Daoy (cell line): ENCODE results near the gene TMEM240. TPM values are rescaled to one million over a fixed set of nuclear protein-coding genes. Genes with fewer than 3 reads are reported as not detected.
"Not testable (repeated sequence)": the region's sequence is repeated elsewhere in the genome, so short reads cannot be mapped to it uniquely, and the experiment has no call there.

Source experiments
- DNase-seq: peaks from one replicate; pipeline ENCODE4 v3.0.0-alpha.2; 2015; ENCODE audit warnings: low read depth
- total RNA-seq: library from RNA; depleted of rRNA; stranded (reverse); fragments of >200 nt; shearing (Covaris generic); gene quantifications from 2 replicates; pipeline ENCODE4 v1.2.3, GENCODE V29; 2014

TMEM240 gene
- total RNA-seq, 1 experiment from 2014 or later = 0.11 TPM

DNA sequence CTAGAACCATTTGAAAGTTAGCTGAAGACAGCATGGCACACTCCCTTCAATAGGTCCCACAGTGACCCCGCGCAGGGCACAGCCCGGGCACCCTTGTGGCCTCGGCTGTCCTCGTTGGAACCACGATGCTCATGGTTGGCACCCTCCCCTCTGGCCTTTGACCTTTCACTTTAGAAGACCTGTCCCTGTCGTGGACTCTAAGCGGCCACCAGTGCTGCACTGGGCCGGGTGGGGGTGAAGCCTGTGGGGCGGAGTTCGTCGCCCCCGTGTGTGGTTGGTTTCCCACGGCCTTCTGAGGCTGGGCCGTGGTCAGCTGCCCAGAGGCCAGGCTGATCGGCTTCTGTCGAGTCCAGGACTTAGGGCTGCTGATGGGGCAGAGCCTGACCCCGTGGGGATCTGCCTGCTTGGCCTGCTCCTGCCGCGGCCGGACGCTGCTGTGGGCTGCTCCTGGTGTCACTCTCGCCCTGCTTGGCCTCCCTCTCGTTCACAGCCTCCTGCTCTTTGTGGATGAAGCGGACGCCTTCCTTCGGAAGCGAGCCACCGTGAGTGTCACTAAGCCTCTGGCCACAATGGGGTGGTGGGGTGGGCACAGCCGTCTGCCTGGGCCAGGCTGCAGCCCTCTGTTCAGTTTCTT is 15.6 kb downstream of the TMEM240 start:
- not testable (repeated sequence) for DNase-seq

- DNase-seq = not testable (repeated sequence)
Measured at GRCh38 chr1:1523651-1524050, 16.8 kb downstream of the TMEM240 start.

GRCh38 chr1:1523226-1523625 is 17.2 kb downstream of the TMEM240 start:
- DNase-seq = not testable (repeated sequence)

GRCh38 chr1:1522536-1522935 is 17.9 kb downstream of the TMEM240 start:
- not testable (repeated sequence) for DNase-seq

- DNase-seq = no peak
Measured at GRCh38 chr1:1521331-1521730, 19.1 kb downstream of the TMEM240 start.

DNA sequence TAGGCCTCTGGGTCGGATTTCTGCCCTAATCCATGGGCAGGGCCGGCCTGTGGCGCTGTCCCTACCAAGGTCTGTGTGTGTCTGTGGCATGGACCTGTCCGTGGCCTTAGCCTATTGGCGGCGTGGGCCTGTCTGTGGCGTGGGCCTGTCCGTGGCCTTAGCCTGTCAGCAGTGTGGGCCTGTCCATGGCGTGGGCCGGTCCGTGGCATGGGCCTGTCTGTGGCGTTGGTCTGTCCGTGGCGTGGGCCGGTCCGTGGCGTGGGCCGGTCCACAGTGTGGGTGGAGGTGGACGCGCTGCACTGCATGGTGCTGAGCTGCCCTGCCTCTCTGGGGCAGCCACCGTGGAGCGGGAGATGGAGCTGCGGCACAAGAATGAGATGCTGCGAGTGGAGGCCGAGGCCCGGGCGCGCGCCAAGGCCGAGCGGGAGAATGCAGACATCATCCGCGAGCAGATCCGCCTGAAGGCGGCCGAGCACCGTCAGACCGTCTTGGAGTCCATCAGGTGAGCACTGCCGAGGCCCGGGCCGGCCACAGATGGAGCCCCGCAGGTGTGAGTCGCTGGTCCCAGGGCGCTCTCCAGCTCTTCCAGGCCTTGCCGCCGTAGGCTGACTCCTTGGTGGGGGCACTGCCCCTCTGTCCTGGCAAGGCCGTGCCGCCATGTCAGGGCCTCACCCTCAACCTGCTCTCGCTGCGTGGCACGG is 20.5 kb downstream of the TMEM240 start:
- not testable (repeated sequence) for DNase-seq

- DNase-seq = not testable (repeated sequence)
Measured at GRCh38 chr1:1518621-1519007, 21.8 kb downstream of the TMEM240 start.

DNA sequence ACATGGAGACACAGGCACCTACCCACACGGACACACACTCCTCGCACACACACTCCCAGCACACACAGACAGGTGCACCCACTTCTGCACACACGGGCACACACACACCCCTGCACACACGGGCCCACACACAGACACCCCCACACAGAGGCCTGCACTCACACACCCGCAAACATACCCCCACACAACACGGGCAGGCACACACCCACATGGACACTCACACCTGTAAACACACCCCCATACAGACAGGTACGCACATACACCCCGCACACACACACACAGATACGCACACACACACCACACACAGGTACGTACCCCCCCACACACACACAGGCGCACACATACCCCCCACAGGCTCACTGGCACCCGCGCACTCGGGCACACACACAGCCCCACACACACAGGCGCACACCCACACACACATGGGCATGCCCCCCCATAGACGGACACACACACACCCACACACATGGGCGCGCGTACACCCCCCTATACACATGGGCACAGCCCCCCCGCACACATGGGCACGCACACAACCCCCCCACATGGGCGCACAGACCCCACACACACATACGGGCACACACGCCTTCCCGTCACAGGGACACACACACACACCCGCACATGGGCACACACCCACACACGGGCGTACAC is 22.3 kb downstream of the TMEM240 start:
- no peak for DNase-seq

DNA sequence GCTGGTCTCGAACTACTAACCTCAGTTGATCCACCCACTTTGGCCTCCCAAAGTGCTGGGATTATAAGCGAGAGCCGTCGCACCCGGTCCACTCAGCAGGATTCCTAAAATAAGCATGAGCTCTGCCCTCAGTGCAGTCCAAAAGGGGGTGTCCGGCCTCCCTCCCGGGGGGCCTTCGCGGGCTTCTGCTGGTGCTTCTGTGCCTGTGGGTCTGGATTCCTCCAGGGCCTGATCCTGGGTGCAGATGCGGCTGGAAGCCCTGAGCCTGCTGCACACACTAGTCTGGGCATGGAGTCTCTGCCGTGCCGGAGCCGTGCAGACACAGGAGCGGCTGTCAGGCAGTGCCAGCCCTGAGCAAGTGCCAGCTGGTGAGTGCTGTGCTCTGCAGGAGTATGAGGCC is 23.5 kb downstream of the TMEM240 start:
- DNase-seq = not testable (repeated sequence)

- DNase-seq = not testable (repeated sequence)
Measured at GRCh38 chr1:1514376-1514775, 26.0 kb downstream of the TMEM240 start.

- DNase-seq = not testable (repeated sequence)
Measured at GRCh38 chr1:1513675-1514074, 26.7 kb downstream of the TMEM240 start.

DNA sequence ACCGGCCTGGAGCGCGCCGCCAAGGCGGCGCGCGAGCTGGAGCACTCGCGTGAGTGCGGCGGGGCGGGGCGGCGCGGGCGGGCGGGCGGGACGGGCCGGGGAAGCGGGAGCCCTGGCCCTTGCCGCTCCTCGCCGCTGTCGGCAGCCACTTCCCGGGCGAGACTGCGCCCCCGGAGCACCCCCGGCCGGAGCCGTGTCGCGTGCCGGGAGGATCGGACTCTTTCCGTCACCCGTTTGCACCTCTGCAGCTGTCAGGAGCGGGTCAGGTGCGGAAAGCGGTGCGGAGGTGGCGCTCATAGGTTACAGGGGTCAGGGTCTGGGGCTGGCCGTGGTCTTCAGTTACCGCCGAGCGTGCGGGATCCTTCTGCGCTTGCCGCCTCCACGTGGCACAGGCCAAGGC is 28.0 kb downstream of the TMEM240 start:
- not testable (repeated sequence) for DNase-seq

DNA sequence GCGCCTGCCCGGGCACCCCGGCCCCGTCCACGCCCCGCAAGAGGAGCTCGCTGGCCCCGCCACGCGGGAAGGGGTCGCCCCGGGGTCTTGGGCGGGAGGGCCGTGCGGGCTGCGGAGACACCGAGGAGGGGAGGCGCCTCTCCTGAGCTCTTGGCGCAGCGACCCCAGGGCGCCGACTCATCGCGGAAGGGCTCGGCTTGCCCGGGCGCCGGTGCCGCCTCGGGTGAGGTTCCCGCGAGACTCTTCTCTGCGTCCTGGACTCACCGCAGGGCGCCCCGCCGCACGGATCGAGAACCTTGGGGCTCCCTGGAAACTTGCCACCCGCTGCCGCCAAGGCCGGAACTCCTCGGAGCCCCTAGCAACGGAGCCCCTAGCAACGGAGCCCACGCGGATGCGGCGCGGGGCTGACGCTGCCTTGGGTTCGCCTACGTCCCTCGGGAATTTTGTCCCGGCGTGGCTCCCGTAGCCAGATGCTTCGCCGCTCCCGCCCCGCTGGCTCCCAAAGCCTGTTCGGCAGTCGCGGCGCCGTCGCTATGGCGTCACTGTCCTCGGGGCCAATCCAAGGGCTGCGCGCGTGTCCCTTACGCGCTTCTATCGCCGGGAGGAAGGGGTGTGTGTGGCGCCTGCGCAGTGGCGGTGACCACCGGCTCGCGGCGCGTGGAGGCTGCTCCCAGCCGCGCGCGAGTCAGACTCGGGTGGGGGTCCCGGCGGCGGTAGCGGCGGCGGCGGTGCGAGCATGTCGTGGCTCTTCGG is 28.7 kb downstream of the TMEM240 start, which contains the start of gene ATAD3A:
TSS of gene ATAD3A (plus strand) at position 630 of the 753 bp plus-strand sequence. CDS start at position 737, 107 bp downstream.
- DNase-seq = peak; percentile 99

DNA sequence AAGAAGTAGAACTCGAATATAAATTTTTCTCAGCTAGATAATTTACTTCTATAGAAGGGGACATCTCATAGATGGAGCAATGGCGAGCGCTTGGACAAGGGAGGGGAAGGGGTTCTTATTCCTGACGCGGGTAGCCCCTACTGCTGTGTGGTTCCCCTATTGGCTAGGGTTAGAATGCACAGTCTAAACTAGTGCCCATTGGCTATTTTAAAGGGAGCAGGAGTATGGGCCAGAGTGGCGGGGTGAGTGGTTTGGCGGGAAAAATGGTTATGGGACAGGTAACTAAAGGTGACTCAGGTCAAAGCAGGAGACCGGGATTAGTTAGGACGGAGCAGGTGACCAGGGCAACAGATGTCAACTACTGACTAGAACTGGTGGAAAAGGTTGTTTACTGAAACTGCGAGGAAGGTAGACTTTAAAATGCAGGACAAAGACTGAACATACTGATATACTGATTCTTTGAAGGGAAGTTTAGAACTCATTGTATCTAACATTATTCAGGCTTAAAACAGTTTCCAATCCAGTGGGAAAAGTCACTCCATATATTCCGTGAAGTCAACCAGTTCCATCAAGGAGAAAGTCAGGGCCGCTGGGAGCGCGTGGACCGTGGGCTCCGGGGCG is 29.4 kb downstream of the TMEM240 start:
- no peak for DNase-seq

DNA sequence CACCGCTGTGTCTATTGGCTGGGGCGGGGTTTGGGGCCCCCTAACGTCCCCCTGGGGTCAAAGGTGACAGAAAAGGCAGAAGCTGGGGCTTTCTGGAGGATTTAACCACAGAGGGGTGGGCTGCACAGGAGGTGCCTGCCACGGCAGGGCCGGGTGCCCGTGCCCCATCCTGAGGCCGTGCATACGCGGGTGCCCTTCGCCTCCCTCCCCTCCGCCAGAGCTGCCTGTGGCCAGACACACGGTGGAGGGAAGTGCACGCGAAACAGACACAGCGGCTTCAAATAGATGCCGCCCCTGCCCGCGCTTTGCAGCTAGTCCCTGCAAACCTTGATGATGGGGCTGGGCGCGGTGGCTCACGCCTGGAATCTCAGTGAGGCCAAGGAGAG is 31.0 kb downstream of the TMEM240 start:
- not testable (repeated sequence) for DNase-seq

DNA sequence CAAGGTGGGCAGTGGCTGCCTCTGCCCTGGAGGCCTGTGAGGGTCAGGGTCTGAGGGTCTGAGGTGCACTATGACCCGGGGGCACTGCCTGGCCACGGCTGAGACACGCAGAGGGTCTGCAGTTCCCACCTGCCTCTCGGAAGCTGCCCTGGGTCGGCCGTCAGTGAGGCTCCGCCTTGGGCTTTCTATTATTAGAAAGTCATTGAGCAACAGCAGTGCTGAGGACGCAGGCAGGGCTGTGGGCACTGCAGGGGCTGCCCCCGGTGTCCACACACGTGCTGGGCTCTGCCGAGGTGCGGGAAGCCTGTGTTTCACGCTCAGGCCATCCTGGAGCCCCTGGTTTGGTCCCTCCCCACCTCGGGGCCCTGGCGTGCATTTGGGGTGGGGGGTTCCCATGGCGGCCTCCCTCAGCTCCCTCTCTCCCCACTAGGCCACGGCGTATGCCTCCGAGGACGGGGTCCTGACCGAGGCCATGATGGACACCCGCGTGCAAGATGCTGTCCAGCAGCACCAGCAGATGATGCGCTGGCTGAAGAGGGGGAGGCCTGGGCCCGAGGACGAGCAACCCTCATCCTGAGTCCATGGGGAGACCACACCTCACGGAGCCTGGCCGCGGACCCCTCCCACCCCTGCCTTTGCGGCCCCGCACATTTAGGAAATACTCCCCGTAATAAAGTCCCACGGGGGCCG is 31.5 kb downstream of the TMEM240 start:
- not testable (repeated sequence) for DNase-seq

DNA sequence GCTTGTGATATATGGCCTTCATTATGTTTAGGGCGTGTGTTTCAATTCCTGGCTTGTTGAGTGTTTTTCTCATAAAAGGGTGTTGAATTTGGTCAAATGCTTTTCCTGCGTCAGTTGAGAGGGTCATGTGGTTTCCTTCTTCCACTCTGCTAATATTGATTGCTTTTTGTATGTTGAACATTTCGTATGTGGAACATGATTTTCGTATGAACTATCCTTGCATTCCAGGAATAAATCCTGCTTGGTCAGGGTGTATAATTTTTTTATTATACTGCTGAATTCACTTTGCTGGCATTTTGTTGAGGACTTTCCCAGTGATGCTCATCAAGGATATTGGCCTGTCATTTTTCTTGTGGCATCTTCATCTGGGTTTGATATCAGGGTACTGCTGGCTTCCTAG is 33.1 kb downstream of the TMEM240 start:
- DNase-seq = no peak

- DNase-seq = not testable (repeated sequence)
Measured at GRCh38 chr1:1505801-1506200, 34.6 kb downstream of the TMEM240 start.

DNA sequence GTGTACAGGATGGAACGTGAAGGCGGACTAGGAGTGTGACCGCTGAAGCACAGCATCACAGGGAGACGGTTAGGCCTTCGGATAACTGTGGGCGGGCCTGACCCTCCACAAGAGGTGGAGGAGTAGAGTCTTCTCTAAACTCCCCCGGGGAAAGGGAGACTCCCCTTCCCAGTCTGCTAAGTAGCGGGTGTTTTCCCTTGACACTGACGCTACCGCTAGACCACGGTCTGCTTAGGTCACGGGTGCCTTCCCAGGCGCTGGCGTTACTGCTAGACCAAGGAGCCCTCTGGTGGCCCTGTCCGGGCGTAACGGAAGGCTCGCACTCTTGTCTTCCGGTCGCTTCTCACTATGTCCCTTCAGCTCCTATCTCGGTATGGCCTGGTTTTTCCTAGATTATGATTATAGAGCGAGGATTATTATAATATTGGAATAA is 35.0 kb downstream of the TMEM240 start:
- DNase-seq = not testable (repeated sequence)

- peak; percentile 64 for DNase-seq
Measured at GRCh38 chr1:1504777-1505365, 35.6 kb downstream of the TMEM240 start.
